M059J (cell line): ENCODE results near the gene FMO5. TPM values are rescaled to one million over a fixed set of nuclear protein-coding genes. Genes with fewer than 3 reads are reported as not detected.

Experiments
- DNase-seq: peaks from one replicate; pipeline ENCODE4 v3.0.0-alpha.2; 2012; ENCODE audit warnings: low read depth
- total RNA-seq: library from RNA; depleted of rRNA; stranded (reverse); fragments of >200 nt; shearing (Covaris generic); gene quantifications from 2 replicates; pipeline ENCODE4 v1.2.3, GENCODE V29; 2014; rRNA removed

FMO5 gene
- total RNA-seq, 1 experiment from 2014 or later = 0.54 TPM

GRCh38 chr1:147151244-147151643 is 73.9 kb downstream of the FMO5 start:
- DNase-seq = no peak

- DNase-seq = no peak
These were observed 82.3 kb downstream of the FMO5 start for GRCh38 chr1:147142886-147143285.

Other genes starting within 250 kb of the FMO5 start
- gene PRKAB2, start 52.9 kb downstream of the FMO5 start, total RNA-seq = 6.7 and 18.2 TPM in 2 replicates
- 20.3 and 25.8 TPM in 2 replicates for gene CHD1L, start 17.3 kb upstream of the FMO5 start, total RNA-seq